GM18499 (cell line): Measurements from ENCODE around the gene CEP19.
"Not testable (repeated sequence)": the region's sequence is repeated elsewhere in the genome, so short reads cannot be mapped to it uniquely, and the experiment has no call there.

ENCODE experiments used
- ATAC-seq: cut with Tn5 transposase; IDR thresholded peaks from one replicate; pipeline ENCODE4 v1.9.1; 2021; ENCODE audit warnings: moderate number of reproducible peaks; ENCODE audit not compliant: insufficient read depth, unreplicated experiment

CEP19 gene, protein sequence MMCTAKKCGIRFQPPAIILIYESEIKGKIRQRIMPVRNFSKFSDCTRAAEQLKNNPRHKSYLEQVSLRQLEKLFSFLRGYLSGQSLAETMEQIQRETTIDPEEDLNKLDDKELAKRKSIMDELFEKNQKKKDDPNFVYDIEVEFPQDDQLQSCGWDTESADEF

DNA sequence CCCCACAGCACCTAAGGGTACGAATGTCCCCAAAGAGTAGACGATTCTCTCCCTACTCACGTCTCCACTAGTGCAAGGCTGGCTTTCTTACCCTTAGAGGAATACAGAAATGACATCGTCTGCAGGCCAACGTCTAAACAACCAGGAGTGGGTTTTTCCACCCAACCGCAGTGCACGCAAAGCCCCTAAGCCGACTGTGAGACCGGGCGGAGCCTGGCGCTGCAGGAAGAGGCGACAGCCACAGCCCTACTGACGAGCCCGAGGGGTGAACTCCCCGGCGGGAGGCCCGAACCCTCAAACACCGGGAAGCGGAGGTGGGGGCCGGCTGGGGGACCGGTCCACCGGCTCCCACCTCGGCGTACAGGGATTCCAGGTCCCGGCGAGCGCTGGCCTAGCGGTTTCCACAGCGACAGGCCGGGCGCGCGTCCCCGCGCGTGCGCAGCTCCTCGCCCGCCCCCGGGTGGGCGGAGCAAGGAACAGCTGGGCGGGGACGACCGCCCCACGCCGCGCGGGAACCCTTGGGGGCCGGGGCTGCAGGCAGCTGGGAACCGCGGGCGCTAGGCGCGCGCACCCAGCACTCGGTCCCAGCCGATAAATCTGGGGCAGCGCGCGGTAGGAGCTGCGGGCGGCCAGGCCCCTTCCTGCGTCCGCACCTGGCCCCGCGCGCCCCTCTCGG is at the start of gene CEP19, which contains the start of gene PIGX:
TSS of gene CEP19 (minus strand) at position 413 of the 676 bp plus-strand sequence. CDS start 3,593 bp downstream, outside the sequence.
TSS of gene PIGX (plus strand) at position 540 of the 676 bp plus-strand sequence.
- peak; percentile 41 for ATAC-seq

DNA sequence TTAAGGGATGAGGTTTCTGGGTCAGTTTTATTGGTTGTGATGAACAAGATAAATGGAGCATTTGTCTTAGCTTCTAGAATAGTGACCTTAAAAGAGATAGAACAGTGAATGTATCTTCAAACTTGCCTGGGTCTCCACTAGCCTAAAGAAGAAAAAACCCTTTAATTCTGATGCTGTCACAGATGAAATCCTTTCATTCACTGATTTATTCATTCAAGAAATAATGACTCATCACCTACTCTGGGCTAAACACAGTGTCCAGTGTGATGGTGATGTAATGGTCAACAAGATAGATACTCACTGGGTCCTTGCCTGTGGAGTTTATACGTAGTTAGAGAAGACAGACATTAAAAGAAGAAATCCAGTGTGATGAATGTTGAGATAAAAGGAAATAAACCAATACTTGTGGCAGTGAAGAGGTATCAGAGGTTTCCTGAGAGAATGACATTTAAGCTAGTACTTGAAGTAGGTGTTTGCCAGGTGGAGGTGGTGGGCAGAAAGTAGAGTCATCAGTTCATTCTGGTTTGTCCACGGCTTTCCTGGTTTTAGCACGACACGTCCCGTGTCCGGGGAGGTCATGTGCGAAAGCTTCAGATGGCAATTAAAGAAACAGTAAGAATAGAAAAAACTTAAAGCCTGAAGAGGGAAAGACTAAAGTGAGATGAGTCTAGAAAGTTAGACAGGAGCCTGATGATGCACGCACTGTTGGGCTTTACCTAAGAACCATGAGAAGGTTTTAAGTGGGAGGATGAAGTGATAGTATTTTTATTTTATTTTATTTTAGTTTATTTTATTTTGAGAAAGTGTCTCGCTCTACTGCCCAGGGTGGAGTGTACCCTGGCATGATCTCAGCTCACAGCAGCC is 46.1 kb upstream of the CEP19 start:
- ATAC-seq = no peak

DNA sequence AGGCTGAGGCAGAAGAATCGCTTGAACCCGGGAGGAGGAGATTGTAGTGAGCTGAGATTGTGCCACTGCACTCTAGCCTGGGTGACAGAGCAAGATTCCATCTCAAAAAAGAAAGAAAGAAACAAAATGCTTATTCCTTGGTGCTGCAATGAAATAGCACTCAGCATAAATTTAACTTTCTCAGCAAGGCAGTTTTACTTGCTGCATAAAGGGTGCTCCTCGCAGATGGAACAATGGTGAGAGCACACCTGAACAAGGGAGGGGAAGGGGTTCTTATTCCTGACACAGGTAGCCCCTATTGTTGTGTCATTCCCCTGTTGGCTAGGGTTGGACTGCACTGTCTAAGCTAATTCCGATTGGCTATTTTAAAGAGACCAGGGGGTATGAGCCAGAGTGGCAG is 44.7 kb upstream of the CEP19 start:
- no peak for ATAC-seq

DNA sequence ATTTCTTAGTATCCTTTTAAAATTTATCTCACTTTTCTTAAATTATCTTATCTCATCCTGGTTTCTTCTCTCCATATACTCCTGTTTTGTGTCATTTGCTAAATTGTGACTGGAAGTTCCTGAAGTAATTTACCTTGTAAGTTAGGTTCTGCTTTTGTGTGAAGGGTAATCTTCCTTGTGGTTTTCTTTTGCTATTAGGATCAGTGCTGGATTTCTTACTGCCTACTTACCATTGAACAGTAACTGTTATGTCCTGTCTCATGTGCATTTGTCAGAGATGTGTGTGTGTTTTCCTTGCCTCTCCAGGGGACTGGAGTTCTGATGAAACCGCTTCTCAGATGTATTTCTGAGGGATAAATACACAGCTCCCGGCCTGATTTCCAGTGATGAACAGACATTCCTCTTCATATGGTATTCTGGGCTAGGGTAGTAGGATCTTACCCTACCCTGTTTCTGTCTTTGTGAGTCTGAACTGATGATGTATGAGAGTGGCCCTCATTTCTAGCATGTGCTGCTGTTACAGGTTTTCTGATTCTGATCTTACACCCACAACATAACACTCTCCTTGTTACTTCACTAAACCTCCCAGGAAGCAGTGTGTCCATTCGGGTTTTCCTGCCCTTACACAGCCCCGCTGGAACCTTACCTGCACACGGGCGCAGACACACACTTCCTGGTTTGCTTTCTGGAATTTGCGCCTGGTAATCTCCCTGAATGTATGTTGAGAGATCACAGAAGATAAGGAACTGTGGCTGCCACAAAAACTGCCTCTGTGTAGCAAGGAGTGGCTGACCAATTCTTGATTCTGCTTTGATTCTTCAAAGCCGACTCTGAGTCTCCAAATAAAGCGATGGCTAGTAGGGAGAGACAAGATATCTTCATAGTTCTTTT is 42.3 kb upstream of the CEP19 start:
- ATAC-seq = no peak

DNA sequence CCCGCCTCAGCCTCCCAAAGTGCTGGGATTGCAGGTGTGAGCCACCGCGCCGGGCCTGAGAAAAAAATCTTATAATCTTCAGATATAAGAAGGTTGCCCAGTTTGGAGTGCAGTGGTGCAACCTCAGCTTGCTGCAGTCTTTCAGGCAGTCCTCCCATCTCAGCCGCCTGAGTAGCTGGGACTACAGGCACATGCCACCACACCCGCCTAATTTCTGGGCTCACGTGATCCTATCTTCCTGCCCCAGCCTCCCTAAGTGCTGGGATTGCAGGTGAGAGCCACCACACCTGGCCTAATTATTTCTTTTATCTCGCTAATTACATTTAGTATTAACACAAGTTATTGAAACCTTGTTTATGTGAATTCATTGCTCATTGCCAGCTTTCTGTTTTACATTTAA is 41.2 kb upstream of the CEP19 start:
- no peak for ATAC-seq

DNA sequence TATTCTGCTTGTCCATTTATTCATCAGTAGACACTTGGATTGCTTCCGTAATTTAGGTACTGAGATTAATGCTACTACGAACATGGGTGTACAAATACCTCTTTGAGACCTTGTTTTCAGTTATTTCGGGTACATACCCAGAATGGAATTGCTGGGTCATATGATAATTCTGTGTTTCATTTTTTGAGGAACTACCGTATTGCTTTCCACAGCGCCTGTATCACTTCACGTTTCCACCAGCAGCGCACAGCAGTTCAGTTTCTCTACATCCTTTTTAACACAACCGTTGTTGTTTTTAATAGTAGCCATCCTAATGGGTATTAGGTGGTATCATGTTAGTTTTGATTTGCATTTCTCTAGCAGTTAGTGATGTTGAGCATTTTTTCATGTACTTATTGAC is 37.1 kb upstream of the CEP19 start:
- ATAC-seq = no peak

DNA sequence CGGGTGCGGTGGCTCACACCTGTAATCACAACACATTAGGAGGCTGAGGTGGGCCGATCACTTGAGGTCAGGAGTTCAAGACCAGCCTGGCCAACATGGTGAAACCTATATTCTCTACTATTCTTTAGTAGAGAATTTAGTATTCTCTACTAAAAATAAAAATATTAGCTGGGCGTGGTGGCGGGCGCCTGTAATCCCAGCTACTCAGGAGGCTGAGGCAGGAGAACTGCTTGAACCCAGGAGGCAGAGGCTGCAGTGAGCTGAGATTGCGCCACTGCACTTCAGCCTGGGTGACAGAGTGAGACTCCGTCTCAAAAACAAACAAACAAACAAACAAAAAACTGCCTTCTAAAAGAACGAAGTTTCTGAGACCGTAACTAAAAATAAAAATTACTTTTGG is 31.5 kb upstream of the CEP19 start:
- ATAC-seq = not testable (repeated sequence)

DNA sequence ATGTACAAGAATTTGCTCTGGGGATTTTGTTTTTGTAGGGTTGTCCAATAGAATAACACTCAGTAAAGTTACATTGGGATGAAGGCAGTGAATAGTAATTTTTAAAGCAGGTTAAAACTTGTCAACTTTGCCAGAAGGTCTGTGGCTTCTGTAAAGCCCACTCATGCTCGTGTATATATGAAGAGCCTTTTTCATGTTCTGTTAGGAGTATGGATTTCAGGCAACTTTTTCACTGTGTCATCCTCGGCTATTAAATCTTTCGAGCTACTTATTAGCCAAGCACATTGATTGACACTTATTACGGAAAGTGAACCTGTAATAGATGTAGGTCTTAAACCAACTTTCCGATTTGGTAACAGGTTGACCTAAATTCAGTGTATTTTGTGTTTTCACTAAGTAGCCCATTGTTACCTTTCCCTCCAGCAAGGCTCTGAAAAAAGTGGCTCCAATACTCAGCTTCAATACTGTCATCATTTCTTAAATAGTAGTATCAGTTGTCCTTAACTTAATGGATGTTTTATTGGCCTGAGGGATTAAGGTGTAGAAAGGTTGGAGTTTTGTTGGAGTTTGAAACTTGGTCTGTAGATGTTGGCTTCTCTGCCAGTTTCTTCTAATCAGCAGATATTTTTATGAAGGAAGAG is 29.3 kb upstream of the CEP19 start:
- ATAC-seq = no peak

DNA sequence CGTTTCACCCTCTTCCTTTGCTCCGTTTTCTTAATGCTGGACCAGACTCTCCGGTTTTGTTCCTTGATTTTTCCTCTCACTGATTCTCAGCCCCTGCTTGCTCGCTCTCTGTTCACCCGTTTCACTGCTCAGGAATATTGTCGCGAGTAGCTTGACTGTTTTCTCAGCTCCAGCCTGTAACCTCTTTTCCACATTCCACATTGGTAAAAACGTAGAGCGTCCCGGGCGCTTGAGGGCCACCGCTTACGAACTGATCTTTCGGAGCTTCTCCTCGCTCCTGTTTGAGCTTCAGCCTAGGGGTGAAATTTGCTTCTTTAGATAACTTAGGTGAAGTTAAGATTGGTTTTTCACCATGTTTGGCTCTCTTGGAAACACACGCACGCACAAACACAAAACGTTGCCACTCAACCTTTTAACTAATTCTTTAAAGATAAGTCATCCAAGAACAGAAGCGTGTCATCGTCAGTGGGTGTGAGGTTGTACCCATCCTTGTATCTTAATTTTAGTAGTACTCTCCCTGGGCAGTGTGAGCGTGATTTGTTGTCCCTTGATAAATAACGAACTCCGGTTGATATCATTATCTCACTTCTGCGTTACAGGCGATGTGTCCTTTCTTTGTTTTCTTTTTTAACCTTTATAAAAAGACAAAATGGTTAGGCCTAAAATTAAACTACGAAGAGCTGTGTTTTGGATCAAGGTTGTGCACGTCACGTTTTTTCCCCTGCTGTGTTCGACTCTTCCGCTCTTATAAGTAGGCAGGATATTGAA is 28.6 kb upstream of the CEP19 start:
- ATAC-seq = no peak

DNA sequence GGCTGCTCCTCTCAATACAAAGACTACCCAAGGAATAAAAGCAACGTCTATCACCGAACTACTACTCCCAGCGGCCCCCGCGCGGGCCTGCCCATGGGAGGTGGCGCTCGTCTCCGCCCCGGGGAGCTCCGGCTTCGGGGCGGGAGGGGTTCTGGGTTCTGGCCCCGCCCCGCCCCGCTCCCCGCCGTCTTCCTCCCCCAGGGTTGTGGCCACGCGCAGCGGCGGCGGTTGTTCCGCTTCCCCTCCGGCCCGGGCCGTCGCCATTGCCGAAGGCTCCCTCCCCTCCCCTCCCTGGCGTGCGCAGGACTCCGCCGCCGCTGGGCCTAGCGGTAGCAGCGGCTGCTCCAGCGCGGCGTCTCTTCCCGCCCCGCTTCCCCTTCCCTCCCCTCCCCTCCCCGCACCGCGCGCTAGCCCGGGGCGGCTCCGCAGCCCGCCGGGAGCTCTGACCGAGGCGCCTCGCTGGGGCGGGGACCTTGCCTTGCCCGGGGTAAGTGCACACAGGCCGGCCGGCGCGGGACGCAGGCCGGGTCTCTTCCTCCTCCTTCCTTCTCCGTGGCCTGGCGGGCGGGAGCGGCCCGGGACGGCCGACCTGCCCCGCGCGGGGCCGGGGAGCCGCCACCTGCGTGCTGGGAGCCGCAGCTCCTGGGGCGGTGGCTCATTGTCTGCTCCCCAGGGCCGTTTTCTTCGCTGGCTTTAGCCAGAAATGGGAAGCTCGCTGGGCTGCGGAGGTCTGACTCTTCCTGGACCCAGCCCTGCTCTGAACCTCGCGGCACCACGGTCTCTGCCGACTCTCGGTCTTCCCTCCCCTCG is 27.8 kb upstream of the CEP19 start, which contains the start of gene PAK2:
TSS of gene PAK2 (plus strand) at position 187 of the 810 bp plus-strand sequence. CDS start 42,790 bp downstream, outside the sequence.
- no peak for ATAC-seq

DNA sequence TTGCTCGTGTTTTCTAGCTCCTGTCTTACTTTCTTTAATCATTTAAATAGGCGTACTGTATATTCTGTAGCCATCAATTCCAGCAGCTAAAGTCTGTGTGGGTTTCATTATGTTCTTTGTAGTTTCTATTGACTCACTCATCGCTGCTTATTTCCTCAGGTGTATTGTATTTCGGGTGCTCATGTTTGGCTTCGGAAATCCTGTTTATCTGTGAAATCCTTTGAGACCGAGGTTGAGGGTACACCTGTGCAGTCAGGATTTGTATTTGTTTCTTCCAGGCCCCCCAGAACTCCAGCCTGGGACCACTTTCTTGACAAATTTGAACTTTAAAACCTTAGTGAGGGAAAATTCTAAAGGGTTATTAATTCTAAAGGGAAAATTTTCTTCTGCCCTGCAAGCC is 25.6 kb upstream of the CEP19 start:
- ATAC-seq = no peak

DNA sequence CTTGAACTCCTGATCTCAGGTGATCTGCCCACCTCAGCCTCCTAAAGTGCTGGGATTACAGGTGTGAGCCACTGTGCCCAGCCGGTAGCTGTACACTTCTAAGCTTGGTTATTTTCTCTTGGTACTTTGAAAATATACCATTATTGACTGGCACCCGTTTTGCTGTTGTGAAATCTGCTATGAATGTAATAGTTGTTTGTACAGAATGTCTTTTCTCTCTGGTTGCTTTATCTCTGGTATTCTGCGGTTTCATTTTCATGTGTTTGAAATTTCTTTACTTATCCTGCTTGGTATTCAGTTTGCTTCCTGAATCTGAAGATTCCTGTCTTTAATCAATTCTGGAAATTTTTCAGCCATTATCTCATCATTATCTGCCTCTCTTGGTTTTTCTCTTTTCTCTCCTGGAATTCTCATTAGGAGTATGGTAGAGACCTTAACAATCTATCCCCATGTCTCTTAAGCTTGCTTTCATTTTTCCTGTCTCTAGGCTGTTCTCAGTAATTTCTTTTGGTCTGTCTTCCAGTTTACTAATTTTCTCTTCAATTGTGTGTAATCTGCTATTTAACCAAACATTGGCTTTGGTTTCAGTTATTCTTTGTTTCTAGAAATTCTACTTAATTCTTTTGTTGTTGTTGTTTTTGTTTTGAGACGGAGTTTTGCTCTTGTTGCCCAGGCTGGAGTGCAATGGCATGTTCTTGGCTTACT is 24.8 kb upstream of the CEP19 start:
- no peak for ATAC-seq

DNA sequence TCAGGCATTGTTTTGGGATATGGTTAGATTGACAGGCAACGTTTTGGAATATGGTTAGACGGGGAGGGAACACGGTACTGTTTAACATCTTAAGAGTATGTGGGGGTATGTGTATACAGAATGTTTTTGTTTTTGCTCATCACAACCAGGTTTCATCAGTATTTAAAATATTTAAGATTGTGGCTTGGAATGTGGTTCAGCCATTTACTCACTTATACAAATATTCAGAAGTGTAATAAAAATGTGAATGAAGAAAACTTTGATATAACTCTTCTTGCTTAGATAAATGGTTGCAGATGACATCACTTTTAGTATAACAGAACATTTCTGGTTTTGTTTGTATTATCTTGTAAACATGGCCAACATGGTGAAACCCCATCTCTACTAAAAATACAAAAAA is 23.7 kb upstream of the CEP19 start:
- ATAC-seq = no peak

DNA sequence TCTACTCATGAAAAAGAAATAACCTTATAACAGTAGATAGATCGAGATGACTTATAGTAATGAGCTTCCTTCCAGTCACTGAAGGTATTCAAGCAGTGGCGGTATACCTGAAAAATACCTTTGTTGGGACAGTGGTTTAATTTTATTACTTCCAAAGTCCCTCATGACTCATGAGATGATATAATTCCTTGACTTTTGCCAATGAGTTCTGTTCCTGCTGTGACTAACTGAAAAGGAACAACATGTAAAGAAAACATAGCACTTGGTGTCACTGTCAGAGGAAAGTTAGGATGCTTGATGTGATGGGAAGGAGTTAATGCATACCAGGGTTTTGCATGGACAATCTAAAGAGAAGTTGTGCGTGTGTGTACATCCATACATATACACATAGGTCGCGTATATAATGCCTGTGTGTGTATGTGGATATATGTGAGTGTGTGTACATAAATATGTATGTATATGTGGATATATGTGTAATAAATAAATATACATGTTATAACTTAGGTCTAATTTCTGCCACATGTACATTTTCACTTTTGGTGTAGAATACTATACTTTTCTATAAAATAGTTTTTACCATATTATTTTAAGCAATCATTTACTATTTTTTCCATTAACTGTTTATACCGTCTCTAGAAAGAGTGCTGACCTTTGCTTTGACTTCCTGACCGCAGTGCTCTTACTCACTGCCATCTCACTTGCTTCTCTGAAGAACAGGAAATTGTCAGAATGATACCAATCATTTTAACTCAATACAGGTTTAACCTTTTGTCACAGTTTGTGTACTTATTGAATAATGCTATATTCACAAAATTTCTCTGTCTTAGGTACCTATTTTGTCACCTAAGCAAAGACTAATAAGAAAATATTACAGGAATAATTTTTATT is 15.0 kb upstream of the CEP19 start:
- ATAC-seq = no peak

DNA sequence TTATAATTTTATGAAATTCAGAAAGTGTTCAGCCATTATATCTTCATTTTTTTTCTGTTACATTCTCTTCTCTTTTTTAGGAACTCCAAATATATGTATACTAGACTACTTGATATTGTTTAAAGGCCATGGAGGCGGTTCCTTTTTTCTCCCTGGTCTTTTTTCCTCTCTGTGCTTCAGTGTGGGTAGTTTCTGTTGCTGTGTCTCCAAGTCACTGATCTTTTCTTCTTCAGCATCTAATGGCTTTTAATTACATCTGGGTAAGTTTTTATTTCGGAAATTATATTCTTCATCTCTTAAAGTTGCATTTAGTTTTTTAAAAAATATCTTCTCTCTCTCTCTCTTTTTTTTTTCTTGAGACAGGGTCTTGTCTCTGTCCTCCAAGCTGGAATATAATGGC is 9.0 kb upstream of the CEP19 start:
- ATAC-seq = no peak

DNA sequence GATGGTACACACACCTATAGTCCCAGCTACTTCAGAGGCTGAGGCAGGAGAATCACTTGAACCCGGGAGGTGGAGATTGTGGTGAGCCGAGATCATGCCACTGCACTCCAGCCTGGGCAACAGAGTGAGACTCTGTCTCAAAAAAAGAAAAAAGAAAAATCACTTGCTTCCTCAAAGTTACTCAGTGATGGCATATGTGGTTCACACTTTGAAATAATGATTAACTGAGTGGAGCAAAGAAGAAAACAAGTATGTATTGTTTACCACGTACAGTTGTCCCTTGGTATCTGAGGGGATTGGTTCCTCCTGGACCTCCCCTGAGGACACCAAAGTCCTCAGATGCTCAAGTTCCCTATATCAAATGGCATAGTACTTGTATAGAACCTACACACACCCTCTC is 5.1 kb upstream of the CEP19 start:
- not testable (repeated sequence) for ATAC-seq
